ENCODE data around the gene COX8C.

DNA sequence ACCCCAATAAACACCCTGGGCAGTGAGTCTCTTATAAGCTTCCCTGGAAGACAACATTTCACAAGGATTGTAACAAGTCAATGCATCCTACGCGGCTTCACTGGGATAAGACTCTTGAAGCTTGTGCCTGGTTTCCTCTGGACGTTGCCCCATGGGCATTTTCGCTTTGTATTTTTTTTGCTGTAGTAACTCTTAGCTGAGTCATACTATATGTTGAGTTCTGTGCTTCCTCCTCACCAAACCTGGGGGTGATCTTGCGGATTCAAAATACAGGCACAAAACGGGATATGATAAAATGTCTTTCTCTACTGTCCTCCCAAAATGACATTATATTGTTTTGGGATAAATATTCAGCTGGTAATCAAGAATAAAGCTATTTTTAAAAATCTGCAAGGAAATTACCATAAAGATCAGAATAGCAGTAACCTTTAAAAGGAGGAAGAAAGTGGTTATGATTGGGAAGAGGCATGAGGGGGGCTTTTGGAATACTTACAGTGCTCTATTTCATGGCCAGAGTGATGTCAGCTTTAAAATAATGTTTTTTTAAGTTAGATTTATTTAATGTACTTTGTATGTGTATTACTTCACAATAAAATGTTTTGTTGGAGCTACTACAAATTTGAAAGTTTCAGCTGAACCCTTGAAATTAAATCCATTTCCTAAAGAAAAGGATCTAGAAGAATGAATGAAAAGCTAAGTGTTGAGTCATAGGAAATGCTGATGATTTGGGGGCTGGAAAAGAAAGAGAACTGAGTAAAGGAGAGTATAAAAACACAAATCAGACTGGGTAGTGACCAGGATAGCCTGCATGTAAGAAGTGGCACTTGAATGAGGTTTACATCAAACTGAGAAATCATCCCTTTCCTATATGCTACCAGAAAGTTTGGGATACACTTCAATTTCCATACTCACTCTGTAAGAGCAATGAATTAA, 28.8 kb upstream of the COX8C start:
- TF ChIP-seq, protein P1, sequence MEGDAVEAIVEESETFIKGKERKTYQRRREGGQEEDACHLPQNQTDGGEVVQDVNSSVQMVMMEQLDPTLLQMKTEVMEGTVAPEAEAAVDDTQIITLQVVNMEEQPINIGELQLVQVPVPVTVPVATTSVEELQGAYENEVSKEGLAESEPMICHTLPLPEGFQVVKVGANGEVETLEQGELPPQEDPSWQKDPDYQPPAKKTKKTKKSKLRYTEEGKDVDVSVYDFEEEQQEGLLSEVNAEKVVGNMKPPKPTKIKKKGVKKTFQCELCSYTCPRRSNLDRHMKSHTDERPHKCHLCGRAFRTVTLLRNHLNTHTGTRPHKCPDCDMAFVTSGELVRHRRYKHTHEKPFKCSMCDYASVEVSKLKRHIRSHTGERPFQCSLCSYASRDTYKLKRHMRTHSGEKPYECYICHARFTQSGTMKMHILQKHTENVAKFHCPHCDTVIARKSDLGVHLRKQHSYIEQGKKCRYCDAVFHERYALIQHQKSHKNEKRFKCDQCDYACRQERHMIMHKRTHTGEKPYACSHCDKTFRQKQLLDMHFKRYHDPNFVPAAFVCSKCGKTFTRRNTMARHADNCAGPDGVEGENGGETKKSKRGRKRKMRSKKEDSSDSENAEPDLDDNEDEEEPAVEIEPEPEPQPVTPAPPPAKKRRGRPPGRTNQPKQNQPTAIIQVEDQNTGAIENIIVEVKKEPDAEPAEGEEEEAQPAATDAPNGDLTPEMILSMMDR (IDR thresholded peaks at IDR 0.05; ENCODE audit: control extremely low read depth in 1 of 3, insufficient read depth in 1 of 3, low read depth in 1 of 3, low read length in 3 of 3): no peak
- TF ChIP-seq NRF1 (IDR thresholded peaks at IDR 0.05; ENCODE audit: low read depth, low read length): no peak
- TF ChIP-seq POLR2AphosphoS5 (IDR thresholded peaks at IDR 0.05; ENCODE audit: low read depth, low read length): no peak
- no peak for TF ChIP-seq HDAC6 (IDR thresholded peaks at IDR 0.05; ENCODE audit: low read depth, low read length)
- TF ChIP-seq EZH2 (IDR thresholded peaks at IDR 0.05; ENCODE audit: low read depth, low read length, severe bottlenecking): no peak
- TF ChIP-seq TAF1 (IDR thresholded peaks at IDR 0.05; ENCODE audit: low read depth, low read length): no peak
- TF ChIP-seq CBX5 (IDR thresholded peaks at IDR 0.05; ENCODE audit: low read depth, low read length): no peak
- TF ChIP-seq CTBP2 (IDR thresholded peaks at IDR 0.05; ENCODE audit: borderline replicate concordance, insufficient read depth, insufficient read length, low read length): no peak
- TF ChIP-seq JUND (IDR thresholded peaks at IDR 0.05; ENCODE audit: low read length): no peak
- no peak for TF ChIP-seq POLR2A (IDR thresholded peaks at IDR 0.05; ENCODE audit: control extremely low read depth in 1 of 2, low read depth in 2 of 2, low read length in 2 of 2)
- TF ChIP-seq ZNF274 (IDR thresholded peaks at IDR 0.05; ENCODE audit: borderline replicate concordance, extremely low read depth, low read length): no peak
- TF ChIP-seq PHF8 (conservative IDR thresholded peaks at IDR 0.05; ENCODE audit: low read depth, low read length): no peak
- no peak for TF ChIP-seq SIN3A (conservative IDR thresholded peaks at IDR 0.05 in 1 of 2, IDR thresholded peaks at IDR 0.05 in 1 of 2; ENCODE audit: low read depth in 1 of 2, low read length in 2 of 2)
- TF ChIP-seq GTF2F1 (IDR thresholded peaks at IDR 0.05; ENCODE audit: borderline replicate concordance, low read depth, low read length): no peak

All from H1 (cell line).